Smooth muscle cell (in vitro differentiated cells): ENCODE results near the gene TMBIM4. TPM values are rescaled to one million over a fixed set of nuclear protein-coding genes. Genes with fewer than 3 reads are reported as not detected.

Experiments used
- DNase-seq: peaks from one replicate; lab custom pipeline; 2025; ENCODE audit not compliant: unreplicated experiment; lab: John Stamatoyannopoulos, UW
- H2AFZ ChIP-seq: fragments of 200-600 bp; sonication (generic); 2 replicates; pipeline ENCODE4 v1.6.0; 2016; ENCODE audit warnings: antibody characterized with exemption, low read depth, mild to moderate bottlenecking
- H3F3A ChIP-seq: fragments of 200-600 bp; sonication (generic); 2 replicates; pipeline ENCODE4 v1.6.0; 2017; ENCODE audit warnings: antibody characterized with exemption, low read depth
- H3K27ac ChIP-seq: fragments of 200-600 bp; sonication (generic); 2 replicates; pipeline ENCODE4 v1.5.1; 2016; ENCODE audit warnings: low read depth, mild to moderate bottlenecking
- H3K27me3 ChIP-seq: fragments of 200-600 bp; sonication (generic); 2 replicates; pipeline ENCODE4 v1.6.1; 2016; ENCODE audit warnings: low read depth, mild to moderate bottlenecking
- H3K36me3 ChIP-seq: fragments of 200-600 bp; sonication (generic); 2 replicates; pipeline ENCODE4 v1.5.1; 2016; ENCODE audit warnings: low read depth
- H3K4me1 ChIP-seq: fragments of 200-600 bp; sonication (generic); 2 replicates; pipeline ENCODE4 v1.5.1; 2016; ENCODE audit warnings: low read depth
- H3K4me2 ChIP-seq: fragments of 200-600 bp; sonication (generic); 2 replicates; pipeline ENCODE4 v1.6.0; 2016; ENCODE audit warnings: mild to moderate bottlenecking
- H3K4me3 ChIP-seq: fragments of 200-600 bp; sonication (generic); 2 replicates; pipeline ENCODE4 v1.5.1; 2016; ENCODE audit warnings: mild to moderate bottlenecking
- H3K79me2 ChIP-seq: fragments of 200-600 bp; sonication (generic); 2 replicates; pipeline ENCODE4 v1.6.0; 2016; ENCODE audit warnings: low read depth, mild to moderate bottlenecking
- H3K9ac ChIP-seq: fragments of 200-600 bp; sonication (generic); 2 replicates; pipeline ENCODE4 v1.6.0; 2016; ENCODE audit warnings: low read depth
- H3K9me3 ChIP-seq: fragments of 200-600 bp; sonication (generic); replicated peaks from 2 replicates; pipeline ENCODE4 v1.5.1; 2016; ENCODE audit warnings: low read depth
- H4K20me1 ChIP-seq: fragments of 200-600 bp; sonication (generic); 2 replicates; pipeline ENCODE4 v1.6.0; 2016; ENCODE audit warnings: low read depth
- CTCF ChIP-seq: fragments of 200-600 bp; sonication (generic); IDR thresholded peaks from 2 replicates; pipeline ENCODE4 v1.5.1; 2017; ENCODE audit warnings: borderline replicate concordance, mild to moderate bottlenecking, antibody characterized with exemption; ENCODE audit not compliant: insufficient read depth, poor library complexity, severe bottlenecking
- WGBS: methylation state at CpG from one replicate; pipeline ENCODE4 v1.1.7; 2016; ENCODE audit warnings: low lambda C conversion rate; 5-methylcytosine and 5-hydroxymethylcytosine counted together
- polyA plus RNA-seq: library from polyadenylated mRNA; unstranded; fragments of >200 nt; fragmentation: Nextera tagmentation; extraction: Ambion mirVana; gene quantifications from 2 replicates; pipeline ENCODE4 v1.2.1, GENCODE V29; 2016
- total RNA-seq: library from RNA; depleted of rRNA; stranded (reverse); fragments of >200 nt; gene quantifications from 2 replicates; pipeline ENCODE4 v1.2.3, GENCODE V29; 2014

The TMBIM4 gene
- total and polyA plus RNA-seq, 2 experiments from 2014 or later: 97.9 to 103 TPM

DNA sequence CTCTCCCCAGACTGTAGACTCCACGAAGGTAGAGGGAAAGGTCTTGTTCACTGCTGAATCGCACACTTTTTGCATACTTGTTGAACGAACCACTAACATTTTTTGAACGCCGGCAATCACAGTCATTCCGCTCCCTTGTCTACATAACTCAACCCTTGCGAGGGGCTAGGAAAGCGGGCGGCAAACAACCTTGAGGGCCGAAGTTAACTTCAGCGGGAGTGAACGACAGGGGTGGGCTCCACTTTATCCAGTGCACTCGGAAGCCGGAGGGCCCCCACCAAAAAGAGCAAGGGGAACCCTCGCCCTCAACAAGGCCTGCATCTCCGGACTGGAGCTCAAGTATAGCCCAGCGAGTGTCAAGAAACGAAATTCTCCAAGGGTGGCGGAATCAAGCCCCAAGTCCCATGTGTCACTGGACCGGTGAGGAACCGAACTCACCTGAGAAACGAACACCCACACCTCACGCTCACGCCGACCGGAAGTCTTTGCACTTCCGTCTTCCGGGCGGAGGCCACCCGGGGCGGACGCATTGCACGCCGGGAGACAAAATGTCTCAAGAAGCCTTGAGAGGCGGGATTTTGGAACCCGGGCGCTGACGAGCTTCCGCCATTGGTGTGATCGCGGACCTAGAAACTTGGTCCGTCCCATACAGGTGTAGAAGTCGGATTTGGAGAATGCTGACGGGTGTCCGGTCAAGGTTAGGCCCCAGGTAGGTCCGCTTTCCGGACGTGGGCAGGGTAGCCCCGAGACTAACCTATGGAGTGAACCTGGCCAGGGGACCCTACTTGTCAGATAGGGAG, 39.3 kb downstream of the TMBIM4 start, which contains the start of gene LLPH:
TSS of gene LLPH (minus strand) at position 484 of the 800 bp plus-strand sequence. CDS start 1,644 bp downstream, outside the sequence.
- Histone ChIP-seq H3K36me3 (peaks cover 7% of the 10 kb centered on the region), H3K79me2 (peaks cover 32% of the 10 kb centered on the region), H4K20me1 (no peaks in the 10 kb centered on the region), H3K27ac (peak within 1 kb of the TSS; percentile 72), H3F3A (peaks cover 17% of the 10 kb centered on the region), H3K4me2 (peak within 1 kb of the TSS; percentile 89), H3K27me3 (no peaks in the 10 kb centered on the region), H2AFZ (peak within 1 kb of the TSS; percentile 71), H3K9me3 (no peaks in the 10 kb centered on the region), H3K4me3 (peak within 1 kb of the TSS; percentile 80), H3K9ac (peak within 1 kb of the TSS; percentile 87), H3K4me1 (peaks cover 11% of the 10 kb centered on the region)
- DNase-seq: peak; percentile 21
- TF ChIP-seq CTCF: no peak
- WGBS: under 1% methylated on average over 47 of the region's 49 CpGs

- no peak for DNase-seq
- peaks cover 32% of the 10 kb centered on the region for H3K79me2 ChIP-seq
These were observed 39.9 kb downstream of the TMBIM4 start for GRCh38 chr12:66129934-66130266.

DNA sequence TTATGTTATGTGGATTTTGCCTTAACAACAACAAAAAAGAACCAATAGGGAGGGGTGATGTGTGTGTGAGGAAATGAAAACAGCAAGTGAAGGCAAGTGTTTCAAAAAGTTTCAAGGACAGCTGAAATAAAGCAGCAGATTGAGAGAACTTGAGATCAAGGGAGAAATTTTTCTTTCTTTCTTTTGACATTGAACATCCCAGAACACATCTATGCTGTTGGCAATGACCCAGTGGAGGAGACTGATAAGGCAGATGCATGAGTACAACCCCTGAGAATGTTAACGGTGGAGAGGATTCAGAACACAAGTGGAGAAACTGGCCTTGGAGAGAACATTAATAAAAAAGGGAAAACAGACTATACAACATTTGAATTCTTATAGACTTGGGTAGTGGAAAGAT, 42.1 kb downstream of the TMBIM4 start:
- peaks cover 8% of the 10 kb centered on the region for H3F3A ChIP-seq
- H3K4me3 ChIP-seq: no peak overlapping the region
- H2AFZ ChIP-seq: no peak overlapping the region
- H3K27me3 ChIP-seq: no peaks in the 10 kb centered on the region
- peaks cover 32% of the 10 kb centered on the region for H3K79me2 ChIP-seq
- 56% methylated on average over 1 of the region's 1 CpG for WGBS
- H3K27ac ChIP-seq: no peak overlapping the region
- H3K9ac ChIP-seq: no peak overlapping the region
- peaks cover 24% of the 10 kb centered on the region for H3K36me3 ChIP-seq
- no peak overlapping the region for H3K4me2 ChIP-seq
- no peak for DNase-seq
- no peaks in the 10 kb centered on the region for H3K9me3 ChIP-seq
- H3K4me1 ChIP-seq: peaks cover 11% of the 10 kb centered on the region
- TF ChIP-seq CTCF: no peak
- peaks cover 4% of the 10 kb centered on the region for H4K20me1 ChIP-seq

More at GRCh38 chr12:66129934-66130266, 39.9 kb downstream of the TMBIM4 start:
- Histone ChIP-seq H3K9ac (peak overlapping the region; percentile 87), H3K9me3 (no peaks in the 10 kb centered on the region), H3K27ac (peak overlapping the region; percentile 57), H3K4me1 (peaks cover 11% of the 10 kb centered on the region), H3K36me3 (peaks cover 7% of the 10 kb centered on the region), H2AFZ (peak overlapping the region; percentile 71), H3F3A (peaks cover 17% of the 10 kb centered on the region), H3K4me2 (peak overlapping the region; percentile 89), H4K20me1 (no peaks in the 10 kb centered on the region), H3K4me3 (peak overlapping the region; percentile 80), H3K27me3 (no peaks in the 10 kb centered on the region)
- no peak for TF ChIP-seq CTCF
- 13% methylated on average over 8 of the region's 8 CpGs for WGBS
